Activated T-cell treated with anti-CD3 and anti-CD28 coated beads, Interleukin-2, amount 50 U/mL, for 4 hours (primary cell): ENCODE measurements around the gene ARMC2. TPM values are rescaled to one million over a fixed set of nuclear protein-coding genes. Genes with fewer than 3 reads are reported as not detected.

Source experiments
- ATAC-seq, 2 donors: fragments of 200-7000 bp; cut with Tn5 transposase; one replicate each; pipeline ENCODE4 v1.10.0; 2021
- DNase-seq: peaks from one replicate; pipeline ENCODE4 v3.0.0-alpha.2; 2020
- H3K27me3 Mint-ChIP-seq: one replicate; pipeline ENCODE4 v1.8.0; 2021; ENCODE audit warnings: low read depth, mixed read lengths
- H3K36me3 Mint-ChIP-seq: one replicate; pipeline ENCODE4 v1.8.0; 2022; ENCODE audit warnings: mixed read lengths; ENCODE audit not compliant: insufficient read depth
- H3K4me1 Mint-ChIP-seq: one replicate; pipeline ENCODE4 v1.8.0; 2021; ENCODE audit warnings: low read depth, mixed read lengths
- H3K4me3 Mint-ChIP-seq: one replicate; pipeline ENCODE4 v1.8.0; 2021; ENCODE audit warnings: mild to moderate bottlenecking, moderate library complexity, mixed read lengths
- H3K9me3 Mint-ChIP-seq: one replicate; pipeline ENCODE4 v1.8.0; 2021; ENCODE audit warnings: mixed read lengths
- total RNA-seq, 3 donors: library from RNA; stranded (reverse); gene quantifications; one replicate each; pipeline ENCODE4 v1.2.1, GENCODE V29; 2021

Gene ARMC2
- total RNA-seq, 3 donors from 2014 or later = 2.2 to 2.8 (median 2.3) TPM

GRCh38 chr6:108869876-108870275 is 21.7 kb downstream of the ARMC2 start:
- H3K4me1 Mint-ChIP-seq = peaks cover 49% of the 10 kb centered on the region
- DNase-seq = no peak
- H3K9me3 Mint-ChIP-seq = no peaks in the 10 kb centered on the region
- no peak for ATAC-seq
- H3K27me3 Mint-ChIP-seq = no peaks in the 10 kb centered on the region
- H3K36me3 Mint-ChIP-seq = peaks cover 7% of the 10 kb centered on the region
- H3K4me3 Mint-ChIP-seq = no peak overlapping the region

- DNase-seq (no peak), ATAC-seq (no peak)
- Mint-ChIP-seq H3K4me1 (peaks cover 54% of the 10 kb centered on the region), H3K27me3 (no peaks in the 10 kb centered on the region), H3K36me3 (peaks cover 7% of the 10 kb centered on the region), H3K9me3 (no peaks in the 10 kb centered on the region), H3K4me3 (no peak overlapping the region)
Measured at GRCh38 chr6:108870357-108870756, 22.1 kb downstream of the ARMC2 start.

GRCh38 chr6:108872141-108872557 is 23.9 kb downstream of the ARMC2 start:
- Mint-ChIP-seq H3K36me3 (peaks cover 9% of the 10 kb centered on the region), H3K4me1 (peaks cover 49% of the 10 kb centered on the region), H3K27me3 (no peaks in the 10 kb centered on the region), H3K9me3 (no peaks in the 10 kb centered on the region), H3K4me3 (no peak overlapping the region)
- ATAC-seq = no peak
- DNase-seq = no peak

GRCh38 chr6:108872575-108872974 is 24.4 kb downstream of the ARMC2 start:
- no peak overlapping the region for H3K4me3 Mint-ChIP-seq
- H3K4me1 Mint-ChIP-seq = peaks cover 49% of the 10 kb centered on the region
- ATAC-seq (no peak), DNase-seq (no peak)
- peaks cover 12% of the 10 kb centered on the region for H3K36me3 Mint-ChIP-seq
- H3K9me3 Mint-ChIP-seq = no peaks in the 10 kb centered on the region
- no peaks in the 10 kb centered on the region for H3K27me3 Mint-ChIP-seq

GRCh38 chr6:108873251-108873650 is 25.0 kb downstream of the ARMC2 start:
- Mint-ChIP-seq H3K4me3 (no peak overlapping the region), H3K4me1 (peaks cover 49% of the 10 kb centered on the region), H3K36me3 (peaks cover 18% of the 10 kb centered on the region), H3K27me3 (no peaks in the 10 kb centered on the region), H3K9me3 (no peaks in the 10 kb centered on the region)
- ATAC-seq (no peak), DNase-seq (no peak)

- H3K36me3 Mint-ChIP-seq = peaks cover 21% of the 10 kb centered on the region
- H3K4me1 Mint-ChIP-seq = peaks cover 49% of the 10 kb centered on the region
- H3K4me3 Mint-ChIP-seq = peak overlapping the region; percentile 66
- no peaks in the 10 kb centered on the region for H3K27me3 Mint-ChIP-seq
- ATAC-seq (no peak), DNase-seq (no peak)
- no peaks in the 10 kb centered on the region for H3K9me3 Mint-ChIP-seq
Measured at GRCh38 chr6:108873971-108874370, 25.7 kb downstream of the ARMC2 start.

GRCh38 chr6:108874470-108875160 is 26.4 kb downstream of the ARMC2 start:
- ATAC-seq = peak; percentile 85 to 88
- Mint-ChIP-seq H3K36me3 (peaks cover 22% of the 10 kb centered on the region), H3K4me3 (peak overlapping the region; percentile 66), H3K4me1 (peaks cover 49% of the 10 kb centered on the region), H3K27me3 (no peaks in the 10 kb centered on the region), H3K9me3 (no peaks in the 10 kb centered on the region)
- DNase-seq = peak; percentile 30

GRCh38 chr6:108875161-108875555 is 26.9 kb downstream of the ARMC2 start:
- Mint-ChIP-seq H3K36me3 (peaks cover 25% of the 10 kb centered on the region), H3K4me3 (peak overlapping the region; percentile 57)

GRCh38 chr6:108877046-108877751 is 29.0 kb downstream of the ARMC2 start:
- DNase-seq = no peak
- Mint-ChIP-seq H3K36me3 (peaks cover 30% of the 10 kb centered on the region), H3K4me3 (no peak overlapping the region), H3K9me3 (peaks cover 4% of the 10 kb centered on the region), H3K4me1 (peaks cover 41% of the 10 kb centered on the region), H3K27me3 (peaks cover 2% of the 10 kb centered on the region)
- no peak for ATAC-seq

More at GRCh38 chr6:108875161-108875555, 26.9 kb downstream of the ARMC2 start:
- no peak for DNase-seq
- no peaks in the 10 kb centered on the region for H3K9me3 Mint-ChIP-seq
- ATAC-seq = peak; percentile 23 to 37
- H3K27me3 Mint-ChIP-seq = peaks cover under 1% of the 10 kb centered on the region
- peaks cover 51% of the 10 kb centered on the region for H3K4me1 Mint-ChIP-seq

GRCh38 chr6:108878942-108879341 is 30.7 kb downstream of the ARMC2 start:
- no peak for DNase-seq
- Mint-ChIP-seq H3K9me3 (peaks cover 12% of the 10 kb centered on the region), H3K27me3 (peaks cover 2% of the 10 kb centered on the region), H3K4me3 (no peak overlapping the region), H3K36me3 (peaks cover 33% of the 10 kb centered on the region), H3K4me1 (peaks cover 38% of the 10 kb centered on the region)
- no peak for ATAC-seq

- no peak overlapping the region for H3K4me3 Mint-ChIP-seq
- peaks cover 27% of the 10 kb centered on the region for H3K4me1 Mint-ChIP-seq
Measured at GRCh38 chr6:108883172-108883571, 35.0 kb downstream of the ARMC2 start.

GRCh38 chr6:108884211-108885059 is 36.2 kb downstream of the ARMC2 start:
- H3K4me3 Mint-ChIP-seq = no peak overlapping the region
- H3K36me3 Mint-ChIP-seq = peaks cover 16% of the 10 kb centered on the region
- no peak for DNase-seq
- peaks cover 12% of the 10 kb centered on the region for H3K9me3 Mint-ChIP-seq
- no peak for ATAC-seq
- H3K4me1 Mint-ChIP-seq = peaks cover 30% of the 10 kb centered on the region
- peaks cover 2% of the 10 kb centered on the region for H3K27me3 Mint-ChIP-seq

More at GRCh38 chr6:108883172-108883571, 35.0 kb downstream of the ARMC2 start:
- peaks cover 2% of the 10 kb centered on the region for H3K27me3 Mint-ChIP-seq
- ATAC-seq (peak; percentile 92), DNase-seq (no peak)
- peaks cover 22% of the 10 kb centered on the region for H3K36me3 Mint-ChIP-seq
- peaks cover 12% of the 10 kb centered on the region for H3K9me3 Mint-ChIP-seq

GRCh38 chr6:108888052-108888451 is 39.8 kb downstream of the ARMC2 start:
- H3K4me3 Mint-ChIP-seq = no peak overlapping the region
- peaks cover 16% of the 10 kb centered on the region for H3K4me1 Mint-ChIP-seq
- H3K9me3 Mint-ChIP-seq = peaks cover under 1% of the 10 kb centered on the region
- no peak for DNase-seq
- no peaks in the 10 kb centered on the region for H3K27me3 Mint-ChIP-seq
- ATAC-seq = no peak
- peaks cover 2% of the 10 kb centered on the region for H3K36me3 Mint-ChIP-seq

GRCh38 chr6:108888745-108889144 is 40.5 kb downstream of the ARMC2 start:
- peak; percentile 53 to 59 for ATAC-seq
- Mint-ChIP-seq H3K9me3 (no peaks in the 10 kb centered on the region), H3K36me3 (peaks cover 2% of the 10 kb centered on the region), H3K27me3 (no peaks in the 10 kb centered on the region), H3K4me1 (peaks cover 17% of the 10 kb centered on the region), H3K4me3 (no peak overlapping the region)
- DNase-seq = no peak
